NCI-H226 (cell line): ENCODE data around the gene TEX52.

Experiments used
- DNase-seq: peaks from one replicate; pipeline ENCODE4 v3.0.0-alpha.2; 2015

TEX52 gene

DNA sequence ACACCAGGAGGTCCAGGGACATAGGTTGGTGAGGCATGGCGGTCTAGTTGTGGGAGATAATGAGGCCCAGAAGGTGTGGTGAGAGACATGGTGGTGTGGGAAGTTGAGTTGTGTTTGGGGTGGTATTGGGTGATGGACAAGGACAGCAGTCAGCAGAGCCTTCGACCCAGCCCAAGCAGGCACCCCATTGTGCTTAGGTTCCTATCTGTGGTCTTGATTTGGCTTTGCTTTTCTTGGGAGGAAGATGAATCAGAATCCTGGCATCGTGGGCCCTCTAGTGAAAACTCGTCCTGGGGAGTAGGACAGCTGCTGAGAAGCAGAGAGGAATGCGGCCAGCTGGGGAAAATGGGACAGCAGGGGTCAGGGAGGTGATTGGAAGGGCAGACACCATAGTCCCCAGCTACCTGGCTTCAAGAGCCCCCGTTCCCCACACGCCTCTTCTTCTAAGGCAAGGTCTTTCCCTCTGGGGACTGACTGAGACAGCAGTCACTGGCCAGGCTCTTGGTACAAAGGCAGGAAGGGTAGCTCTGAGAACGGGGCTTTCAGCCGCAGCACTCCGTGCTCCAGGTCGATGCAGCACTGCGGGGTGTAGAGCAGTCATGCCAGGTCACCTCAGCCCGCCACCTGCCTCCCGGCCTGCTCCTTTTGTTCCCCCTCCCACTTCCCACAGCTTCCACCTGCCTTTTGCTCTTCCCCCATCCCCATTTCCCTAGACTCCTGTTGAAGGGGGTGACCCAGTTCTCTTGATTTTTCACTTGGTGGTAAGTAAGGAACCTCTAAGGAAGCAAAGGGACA, 29.9 kb downstream of the TEX52 start:
- DNase-seq = no peak

- no peak for DNase-seq
These were observed 30.8 kb downstream of the TEX52 start for GRCh38 chr12:2826036-2826435.

GRCh38 chr12:2825132-2825531, 31.7 kb downstream of the TEX52 start:
- DNase-seq = no peak

- no peak for DNase-seq
These were observed 32.3 kb downstream of the TEX52 start for GRCh38 chr12:2824541-2824940.

- no peak for DNase-seq
These were observed 33.4 kb downstream of the TEX52 start for GRCh38 chr12:2823483-2823882.

DNA sequence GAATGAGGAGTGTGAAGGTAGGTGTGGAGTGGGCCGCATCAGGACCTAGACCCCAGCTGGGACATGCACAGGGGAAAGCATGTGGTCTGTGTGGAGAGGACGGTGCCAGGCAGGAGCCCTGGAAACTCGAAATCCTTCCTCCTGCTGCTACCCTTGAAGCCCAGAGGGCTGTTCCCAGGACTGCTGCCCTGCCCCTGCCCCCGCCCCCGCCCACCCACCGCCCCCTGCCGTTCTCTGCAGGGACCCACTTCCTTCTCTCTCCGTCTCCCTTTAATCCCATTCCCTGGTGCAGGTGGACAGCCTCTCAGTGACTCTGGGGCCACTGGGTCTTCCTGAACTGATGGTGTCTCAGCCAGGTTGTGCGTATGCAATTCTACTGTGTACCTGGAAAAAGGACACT, 36.4 kb downstream of the TEX52 start:
- no peak for DNase-seq

GRCh38 chr12:2819810-2820209, 37.0 kb downstream of the TEX52 start:
- no peak for DNase-seq

DNA sequence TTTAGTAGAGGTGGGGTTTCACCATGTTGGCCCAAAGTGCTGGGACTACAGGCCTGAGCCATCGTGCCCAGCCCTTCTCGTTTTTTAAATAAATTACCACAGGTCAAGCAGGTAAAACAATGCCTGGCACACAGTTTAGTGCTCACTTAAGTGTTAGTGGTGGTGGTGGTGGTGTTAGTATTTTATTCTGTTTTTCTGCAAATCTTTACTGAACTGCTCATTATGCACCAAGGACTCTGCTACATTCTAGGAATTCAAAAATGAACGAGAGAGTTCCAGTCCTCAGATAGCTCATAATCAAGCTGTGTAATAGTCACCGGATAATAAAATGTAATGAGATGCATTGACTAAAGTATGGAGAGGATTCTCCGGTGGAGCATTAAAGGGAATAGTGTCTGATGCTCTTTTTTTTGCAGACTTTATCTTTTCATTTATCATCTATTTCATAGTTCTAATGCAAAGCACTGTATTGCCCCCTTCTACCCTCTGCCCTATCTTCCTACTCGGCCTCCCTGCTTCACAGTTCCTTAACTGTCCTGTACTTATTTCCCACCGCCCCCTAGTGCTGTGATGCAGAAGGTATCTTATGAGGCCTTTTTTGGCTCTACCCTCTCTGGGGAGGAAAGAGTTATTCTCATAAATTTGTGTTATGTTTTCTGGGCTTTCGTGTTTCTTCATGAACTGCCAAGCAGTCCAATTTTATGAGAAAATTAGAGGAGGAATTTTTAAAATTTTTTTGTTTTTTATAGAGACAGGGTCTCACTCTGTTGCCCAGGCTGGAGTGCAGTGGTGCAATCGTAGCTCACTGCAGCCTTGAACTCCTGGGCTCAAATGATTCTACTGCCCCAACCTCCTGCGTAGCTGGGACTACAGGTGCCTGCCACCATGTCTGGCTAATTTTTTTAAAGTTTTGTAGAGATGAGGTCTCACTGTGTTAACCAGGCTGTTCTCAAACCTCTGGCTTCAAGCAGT, 43.3 kb downstream of the TEX52 start:
- DNase-seq = peak; percentile 48

GRCh38 chr12:2812290-2813213, 44.3 kb downstream of the TEX52 start, which contains the start of gene ITFG2:
Gene ITFG2, plus strand, starts transcription at chr12:2812668. Its CDS starts 93 bp downstream, at chr12:2812761.
- DNase-seq = peak; percentile 98

DNA sequence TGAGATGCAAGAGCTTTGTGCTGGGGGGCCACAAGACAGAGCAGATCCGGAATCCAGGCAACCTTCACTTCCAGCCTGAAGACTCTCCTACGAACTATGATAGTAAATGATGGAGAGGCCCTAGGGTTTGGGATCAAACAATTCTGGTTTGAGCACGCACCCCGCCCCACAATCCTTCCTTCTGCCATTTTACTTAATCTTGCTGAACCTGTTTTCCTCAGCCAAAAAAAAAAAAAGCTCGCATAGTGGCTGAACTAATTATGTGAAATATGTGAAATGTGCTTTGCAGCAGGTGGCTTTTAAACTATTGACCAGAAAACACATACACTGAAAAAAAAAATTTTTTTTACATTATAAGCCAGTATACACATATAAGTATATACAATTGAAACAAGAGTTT, 45.0 kb downstream of the TEX52 start:
- DNase-seq = no peak

GRCh38 chr12:2806700-2807099, 50.1 kb downstream of the TEX52 start:
- DNase-seq = no peak

DNA sequence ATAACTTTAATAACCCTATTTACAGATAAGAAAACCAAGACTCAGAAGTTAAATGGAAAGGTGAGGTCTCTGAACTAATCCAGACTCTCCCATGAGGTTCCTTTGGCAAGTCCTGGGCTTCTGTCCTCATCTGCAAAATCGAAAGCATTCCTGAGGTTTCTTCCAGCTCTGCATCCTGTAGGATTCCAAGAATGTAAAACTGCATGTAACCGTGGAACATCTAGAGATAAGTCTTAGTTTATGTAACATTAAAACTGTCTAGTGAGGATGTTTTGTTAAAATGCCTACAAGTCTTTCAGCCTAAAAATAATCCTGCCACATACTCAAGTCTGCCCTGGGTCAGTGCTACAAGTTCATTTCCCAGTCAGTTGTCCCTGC, 51.7 kb downstream of the TEX52 start:
- peak; percentile 45 for DNase-seq

DNA sequence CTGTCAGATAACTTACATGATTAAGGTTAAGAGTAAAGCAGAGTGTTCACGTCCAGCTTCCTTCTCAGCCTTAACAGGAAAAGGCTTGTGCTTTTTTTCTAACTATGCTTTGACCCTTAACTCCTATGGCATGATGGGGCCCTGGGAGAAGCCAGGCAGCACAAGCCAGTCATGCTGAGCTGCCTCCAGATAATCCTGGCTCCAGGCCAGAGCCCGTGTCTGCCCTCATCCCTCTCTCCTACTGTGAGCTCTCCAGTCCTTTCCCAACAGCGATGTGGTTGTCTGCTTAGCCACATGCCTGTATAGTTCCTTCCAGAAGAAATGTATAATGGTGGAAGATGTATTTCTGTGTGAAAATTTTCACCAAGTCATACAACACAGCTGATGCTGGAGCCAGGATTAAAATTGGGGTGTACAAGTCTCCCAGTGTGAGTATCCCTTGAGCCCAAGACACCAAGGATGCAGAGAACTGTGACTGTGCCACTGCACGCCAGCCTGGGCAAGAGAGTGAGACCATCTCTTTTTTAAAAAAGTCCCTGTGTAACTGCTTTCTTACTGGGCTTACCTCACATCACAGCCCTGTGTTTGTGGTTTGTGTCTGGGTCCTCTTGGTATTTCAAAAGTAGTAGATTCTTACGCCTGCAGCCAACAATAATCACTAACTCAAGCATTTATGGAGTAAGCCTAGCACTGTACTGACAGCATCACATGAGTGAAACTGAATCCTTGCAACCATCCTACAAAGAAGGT, 52.3 kb downstream of the TEX52 start:
- DNase-seq = peak; percentile 67

DNA sequence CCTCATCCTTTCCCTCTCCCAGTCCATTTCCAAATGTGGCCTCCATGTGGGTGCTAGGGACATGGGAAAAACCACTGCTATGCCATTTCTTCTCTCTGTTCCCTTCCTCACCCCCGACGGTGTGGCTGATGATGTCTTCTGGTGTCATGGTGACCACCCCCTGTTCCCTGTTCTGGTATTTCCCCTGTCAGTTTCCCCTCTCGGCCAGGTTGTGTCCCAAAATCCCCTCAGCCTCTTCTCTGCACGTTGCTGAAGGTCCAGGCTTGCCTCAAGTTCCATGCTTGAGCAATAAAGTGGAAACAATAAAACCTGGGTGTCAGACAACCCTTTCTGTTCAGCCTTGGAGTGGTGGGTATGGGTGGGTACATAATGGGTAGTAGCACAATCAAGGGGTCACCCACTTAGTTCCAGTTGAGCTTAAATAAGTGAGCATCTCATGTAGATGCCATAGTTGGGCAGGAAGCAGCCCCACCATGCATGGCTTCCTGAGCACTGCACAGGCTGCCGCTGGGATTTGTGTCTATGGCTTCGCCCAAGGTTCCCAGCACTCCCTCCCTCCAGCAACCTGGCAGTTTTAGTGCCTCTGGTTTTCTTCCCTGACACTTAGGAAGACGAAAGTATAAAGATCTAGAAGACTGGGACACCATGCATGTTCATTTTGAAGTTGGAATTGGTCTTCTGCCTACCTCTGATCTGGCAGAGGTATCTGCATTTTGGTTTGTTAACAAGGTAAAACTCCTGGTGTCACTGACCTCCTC, 53.0 kb downstream of the TEX52 start:
- no peak for DNase-seq

- no peak for DNase-seq
These were observed 55.6 kb downstream of the TEX52 start for GRCh38 chr12:2801044-2801783.

DNA sequence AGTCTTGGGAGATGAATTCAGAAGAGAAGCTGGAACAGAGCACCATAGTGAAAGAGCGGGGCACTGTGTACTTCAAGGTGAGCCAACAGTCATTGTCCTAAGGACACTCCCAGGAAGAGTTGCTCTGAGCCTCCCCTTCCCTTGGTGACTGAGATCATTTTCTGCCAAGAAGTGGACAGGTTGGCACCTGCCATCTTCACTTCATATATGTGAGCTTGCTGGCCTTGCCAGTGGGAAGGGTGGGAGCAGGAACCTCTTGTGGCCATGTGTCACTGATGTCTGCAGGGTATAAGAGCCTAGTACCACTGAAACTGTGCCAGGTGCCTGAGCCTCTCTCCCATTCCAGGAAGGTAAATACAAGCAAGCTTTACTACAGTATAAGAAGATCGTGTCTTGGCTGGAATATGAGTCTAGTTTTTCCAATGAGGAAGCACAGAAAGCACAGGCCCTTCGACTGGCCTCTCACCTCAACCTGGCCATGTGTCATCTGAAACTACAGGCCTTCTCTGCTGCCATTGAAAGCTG, 56.7 kb downstream of the TEX52 start:
- no peak for DNase-seq
